Thyroid gland (tissue), 4 donors: ENCODE results near the gene MS4A5.

ENCODE experiments used
- CTCF ChIP-seq, 6 experiments: fragments of 200-600 bp in 3 of 6; fragments of 450-650 bp in 3 of 6; sonication (generic) in 3 of 6; IDR thresholded peaks; one replicate each; pipeline ENCODE4 v1.5.1; 2016 to 2019; ENCODE audit warnings: antibody characterized with exemption in 6 of 6, mild to moderate bottlenecking in 2 of 6, inconsistent platforms in 1 of 6, moderate library complexity in 1 of 6
- POLR2A ChIP-seq, 2 donors: fragments of 450-650 bp; IDR thresholded peaks; one replicate each; pipeline ENCODE4 v1.6.1; 2017; ENCODE audit warnings: antibody characterized with exemption in 2 of 2, mild to moderate bottlenecking in 2 of 2, moderate library complexity in 1 of 2

- TF ChIP-seq CTCF (IDR thresholded peaks at IDR 0.05) (no peak), POLR2A (IDR thresholded peaks at IDR 0.05) (no peak)
Observed at GRCh38 chr11:60420015-60420414, 9.4 kb upstream of the MS4A5 start.
